HG03103 (cell line): ENCODE data around the gene TOX2.

ENCODE experiments used
- ATAC-seq: cut with Tn5 transposase; IDR thresholded peaks from one replicate; pipeline ENCODE4 v1.9.1; 2021; ENCODE audit warnings: low read depth; ENCODE audit not compliant: unreplicated experiment

Gene TOX2

GRCh38 chr20:44015733-44016103, 101.1 kb downstream of the TOX2 start:
- no peak for ATAC-seq

GRCh38 chr20:44016525-44016924, 101.9 kb downstream of the TOX2 start:
- no peak for ATAC-seq

GRCh38 chr20:44017211-44017610, 102.6 kb downstream of the TOX2 start:
- ATAC-seq: no peak

- ATAC-seq: no peak
Measured at GRCh38 chr20:44017905-44018258, 103.2 kb downstream of the TOX2 start.

- no peak for ATAC-seq
Measured at GRCh38 chr20:44018259-44018941, 103.7 kb downstream of the TOX2 start.

GRCh38 chr20:44018942-44019637, 104.4 kb downstream of the TOX2 start:
- no peak for ATAC-seq

GRCh38 chr20:44019638-44020335, 105.1 kb downstream of the TOX2 start:
- no peak for ATAC-seq

GRCh38 chr20:44020406-44021148, 105.9 kb downstream of the TOX2 start:
- no peak for ATAC-seq

- ATAC-seq: no peak
Measured at GRCh38 chr20:44021186-44021585, 106.5 kb downstream of the TOX2 start.

- ATAC-seq: no peak
Measured at GRCh38 chr20:44021900-44022299, 107.2 kb downstream of the TOX2 start.

GRCh38 chr20:44022464-44022863, 107.8 kb downstream of the TOX2 start:
- ATAC-seq: no peak

GRCh38 chr20:44023515-44024371, 109.1 kb downstream of the TOX2 start:
- ATAC-seq: no peak

GRCh38 chr20:44024820-44025580, 110.3 kb downstream of the TOX2 start:
- ATAC-seq: no peak

- no peak for ATAC-seq
Measured at GRCh38 chr20:44025756-44026155, 111.1 kb downstream of the TOX2 start.

GRCh38 chr20:44026647-44027342, 112.1 kb downstream of the TOX2 start:
- no peak for ATAC-seq

- no peak for ATAC-seq
Measured at GRCh38 chr20:44027343-44028002, 112.8 kb downstream of the TOX2 start.

GRCh38 chr20:44028003-44028730, 113.5 kb downstream of the TOX2 start:
- ATAC-seq: no peak
